HG03103 (cell line): ENCODE data around the gene PDS5A.
"Not testable (repeated sequence)": the region's sequence is repeated elsewhere in the genome, so short reads cannot be mapped to it uniquely, and the experiment has no call there.

ENCODE experiments used
- ATAC-seq: cut with Tn5 transposase; IDR thresholded peaks from one replicate; pipeline ENCODE4 v1.9.1; 2021; ENCODE audit warnings: low read depth; ENCODE audit not compliant: unreplicated experiment

Gene PDS5A

DNA sequence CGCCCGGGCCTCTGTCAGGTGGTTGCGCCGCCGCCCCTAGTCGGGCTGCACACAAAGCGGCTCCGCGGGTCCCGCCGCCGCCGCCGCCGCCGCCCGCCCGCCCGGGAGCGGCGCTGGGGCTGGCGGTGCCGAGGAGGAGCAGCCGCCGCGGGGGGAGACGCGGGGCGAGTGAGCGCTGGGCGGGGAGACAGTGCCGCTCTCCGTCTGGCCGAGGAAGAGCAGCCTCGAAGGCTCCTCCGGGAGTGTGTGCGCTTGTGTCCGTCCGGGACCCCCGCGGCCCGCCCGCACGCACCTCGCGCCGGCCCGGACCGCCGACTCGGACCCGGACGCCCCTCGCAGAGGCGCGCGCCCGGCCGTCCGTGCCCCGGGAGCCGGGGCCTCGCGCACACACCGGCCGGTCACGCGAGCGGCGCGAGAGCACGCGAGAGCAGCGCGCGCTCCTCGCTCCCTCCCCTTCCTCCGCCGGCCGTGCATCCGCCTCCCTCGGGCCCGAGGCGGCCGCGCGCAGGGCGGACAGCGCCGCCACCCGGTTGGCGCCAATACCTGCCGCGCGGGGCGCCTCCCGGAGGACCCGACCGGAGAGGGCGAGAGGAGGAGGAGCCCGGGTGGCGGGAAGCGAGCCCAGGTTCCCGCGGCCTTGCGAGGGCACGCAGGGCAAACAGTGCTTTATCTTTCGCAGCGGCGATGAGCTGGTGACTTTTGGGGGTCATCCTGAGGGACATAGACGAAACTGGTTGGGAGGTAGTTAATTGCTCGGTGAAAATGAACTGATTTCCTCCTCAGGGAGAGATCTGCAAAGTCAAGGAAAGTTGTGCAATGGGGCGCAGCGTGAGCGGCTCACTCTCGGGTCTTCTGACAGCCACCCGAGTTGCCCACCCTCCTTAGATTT lies at the start of gene PDS5A:
Gene PDS5A (minus strand): TSS at position 423 of the 889 bp plus-strand sequence. CDS start 1,334 bp downstream, outside the sequence.
- ATAC-seq: peak; percentile 77

GRCh38 chr4:40024049-40024448 lies 46.3 kb upstream of the PDS5A start:
- ATAC-seq: not testable (repeated sequence)

- ATAC-seq: not testable (repeated sequence)
These were observed 43.4 kb upstream of the PDS5A start for GRCh38 chr4:40021116-40021515.

- no peak for ATAC-seq
These were observed 42.5 kb upstream of the PDS5A start for GRCh38 chr4:40020221-40020620.

GRCh38 chr4:40016007-40016406 lies 38.3 kb upstream of the PDS5A start:
- no peak for ATAC-seq

GRCh38 chr4:40003986-40004385 lies 26.3 kb upstream of the PDS5A start:
- ATAC-seq: no peak

DNA sequence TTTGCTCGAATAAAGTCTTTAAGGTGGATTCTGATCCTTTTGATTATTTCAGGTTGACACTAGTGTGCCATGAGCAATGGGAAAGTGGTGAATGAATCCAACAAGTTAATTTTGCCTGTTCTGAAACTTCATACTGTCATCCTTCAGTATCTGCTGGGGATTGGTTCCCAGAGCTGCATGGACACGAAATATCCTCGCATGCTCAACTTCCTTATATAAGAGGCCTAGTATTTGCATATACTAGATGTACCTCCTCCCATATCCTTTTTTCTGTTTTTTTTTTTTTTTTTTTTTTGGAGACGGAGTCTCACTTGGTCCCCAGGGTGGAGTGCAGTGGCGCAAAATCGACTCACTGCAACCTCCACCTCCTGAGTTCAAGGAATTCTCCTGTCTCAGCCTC lies 23.0 kb upstream of the PDS5A start:
- ATAC-seq: no peak

DNA sequence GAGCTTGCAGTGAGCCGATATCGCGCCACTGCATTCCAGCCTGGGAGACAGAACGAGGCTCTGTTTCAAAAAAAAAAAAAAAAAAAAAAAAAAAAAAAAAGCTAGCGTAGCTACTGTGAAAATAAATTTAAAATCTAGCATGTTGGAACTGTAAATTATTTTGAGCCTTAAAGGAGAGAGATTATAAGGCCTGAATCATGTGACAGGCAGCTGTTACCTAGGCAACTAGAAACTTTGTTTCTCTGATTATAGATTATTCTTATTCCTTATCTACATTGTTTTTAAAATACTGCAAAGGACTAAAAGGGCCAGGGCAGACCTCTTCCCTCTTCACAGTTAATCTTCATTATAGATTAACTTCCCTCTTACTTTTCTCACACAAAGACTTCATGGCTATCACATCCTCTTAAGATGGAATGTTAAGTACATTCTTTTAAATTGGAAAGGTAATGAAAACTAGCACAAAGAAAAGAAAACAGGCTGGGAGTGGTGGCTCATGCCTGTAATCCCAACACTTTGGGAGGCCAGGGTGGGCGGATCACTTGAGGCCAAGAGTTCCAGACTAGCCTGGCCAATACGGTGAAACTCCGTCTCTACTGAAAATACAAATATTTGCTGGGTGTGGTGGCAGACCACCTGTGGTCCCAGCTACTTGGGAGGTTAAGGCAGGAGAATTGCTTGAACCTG lies 21.1 kb upstream of the PDS5A start:
- no peak for ATAC-seq

DNA sequence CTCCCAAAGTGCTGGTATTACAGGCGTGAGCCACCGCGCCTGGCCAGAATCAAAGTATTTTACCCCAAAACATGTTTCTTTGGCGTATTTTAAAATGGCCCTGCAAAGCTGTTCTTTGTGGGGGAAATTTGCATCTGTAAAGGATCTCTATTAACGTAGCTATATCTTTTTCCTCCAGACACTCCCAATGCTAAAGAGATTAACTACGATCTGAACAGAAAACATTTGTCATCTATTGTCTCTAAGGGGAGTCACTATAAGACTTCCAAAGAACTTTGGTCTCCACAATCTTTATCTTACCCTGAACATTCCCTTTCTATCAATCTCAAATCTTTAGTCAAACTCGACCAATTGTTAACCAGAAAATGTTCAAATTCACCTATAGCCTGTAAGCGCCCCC lies 19.1 kb upstream of the PDS5A start:
- ATAC-seq: no peak

- ATAC-seq: no peak
These were observed 16.7 kb upstream of the PDS5A start for GRCh38 chr4:39994406-39994805.

GRCh38 chr4:39989381-39989780 lies 11.7 kb upstream of the PDS5A start:
- not testable (repeated sequence) for ATAC-seq

DNA sequence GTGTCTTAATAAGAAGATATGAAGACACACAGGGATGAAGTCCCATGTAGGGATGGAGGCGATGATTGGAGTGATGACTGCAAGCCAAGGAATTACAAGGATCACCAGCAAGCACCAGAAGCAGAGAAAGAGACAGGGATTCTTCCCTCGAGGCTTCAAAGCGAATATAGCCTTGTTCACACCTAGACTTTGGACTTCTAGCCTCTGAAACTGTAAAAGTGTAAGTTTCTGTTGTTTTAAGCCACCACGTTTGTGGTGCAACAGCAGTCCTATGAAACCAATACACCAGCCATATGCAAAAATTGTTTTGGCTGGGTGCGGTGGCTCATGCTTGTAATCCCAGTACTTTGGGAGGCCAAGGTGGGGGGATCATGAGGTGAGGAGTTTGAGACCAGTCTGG lies 9.8 kb upstream of the PDS5A start:
- ATAC-seq: no peak

GRCh38 chr4:39978904-39979303 lies 1.2 kb upstream of the PDS5A start:
- ATAC-seq: no peak

DNA sequence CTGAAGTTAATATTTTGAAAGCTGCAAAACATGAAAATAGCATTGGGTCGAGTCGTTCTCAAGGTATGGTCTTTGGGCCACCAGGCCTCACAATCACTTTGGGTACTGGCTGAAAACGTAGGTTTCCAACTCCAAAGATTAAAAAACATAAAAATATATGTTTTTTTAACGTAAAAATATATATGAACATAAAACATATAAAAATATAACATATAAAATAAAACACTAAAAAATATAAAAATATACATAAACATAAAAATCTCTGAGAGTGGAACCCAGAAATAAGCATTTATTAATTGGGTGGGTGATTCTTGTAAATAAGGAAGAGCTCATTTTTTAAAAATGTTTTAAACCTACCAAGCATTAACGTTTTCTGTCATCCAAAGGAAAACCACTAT lies 666 bp upstream of the PDS5A start:
- ATAC-seq: no peak

DNA sequence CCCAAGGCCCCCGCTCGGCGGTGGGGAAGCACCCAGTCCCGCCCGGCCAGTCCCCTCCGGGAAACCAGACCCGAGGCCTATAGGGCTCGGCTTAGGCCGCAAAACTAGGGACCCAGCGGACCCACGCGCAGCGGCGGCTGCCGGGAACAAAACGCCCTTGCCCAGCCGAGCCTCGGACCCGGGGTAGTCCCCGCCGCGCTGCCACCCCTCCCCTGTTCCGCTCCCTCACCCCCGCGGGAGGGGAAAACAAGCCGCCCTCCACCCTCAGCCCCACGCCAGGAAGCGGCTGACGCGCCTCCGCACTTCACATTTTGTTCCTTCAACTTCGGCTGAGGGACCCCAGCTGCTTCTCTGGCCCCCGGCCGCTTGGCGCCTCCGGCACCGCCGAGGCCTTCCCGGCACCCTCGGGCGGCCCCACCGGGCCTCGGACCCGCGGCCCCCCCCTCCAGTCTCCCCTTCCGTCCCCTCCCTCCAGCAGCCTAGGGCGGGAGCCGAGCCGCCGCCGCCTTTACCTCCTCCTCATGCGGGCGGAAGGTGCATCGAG lies 694 bp downstream of the PDS5A start:
- peak; percentile 15 for ATAC-seq

- peak; percentile 32 for ATAC-seq
These were observed 1.4 kb downstream of the PDS5A start for GRCh38 chr4:39976141-39976944.

DNA sequence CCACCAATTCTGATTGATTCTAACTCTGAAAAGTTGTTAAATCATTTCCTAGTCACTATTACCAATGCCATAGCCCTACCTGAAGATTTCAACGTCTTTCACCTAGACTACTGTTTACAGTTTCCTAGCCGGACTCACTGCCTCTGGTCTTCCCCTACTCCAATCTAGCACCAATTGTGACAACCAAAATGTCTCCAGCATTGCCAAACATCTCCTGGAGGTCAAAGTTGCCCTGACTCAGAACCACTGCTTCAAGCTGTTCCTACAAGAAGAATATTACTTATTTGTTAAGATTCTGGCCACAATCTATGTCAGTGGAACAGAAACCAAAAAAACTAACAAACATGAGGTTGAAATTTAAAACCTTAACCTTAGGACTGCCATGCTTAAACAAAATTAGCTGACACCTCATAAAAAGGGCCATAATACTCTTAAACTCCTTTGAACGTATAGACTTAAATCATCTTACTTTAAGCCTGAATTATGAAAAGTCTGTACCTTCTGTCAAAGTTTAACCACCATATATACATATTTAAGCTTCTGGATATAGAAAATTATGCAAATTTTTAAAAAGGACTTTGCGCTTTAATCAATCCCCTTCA lies 2.1 kb downstream of the PDS5A start:
- no peak for ATAC-seq

DNA sequence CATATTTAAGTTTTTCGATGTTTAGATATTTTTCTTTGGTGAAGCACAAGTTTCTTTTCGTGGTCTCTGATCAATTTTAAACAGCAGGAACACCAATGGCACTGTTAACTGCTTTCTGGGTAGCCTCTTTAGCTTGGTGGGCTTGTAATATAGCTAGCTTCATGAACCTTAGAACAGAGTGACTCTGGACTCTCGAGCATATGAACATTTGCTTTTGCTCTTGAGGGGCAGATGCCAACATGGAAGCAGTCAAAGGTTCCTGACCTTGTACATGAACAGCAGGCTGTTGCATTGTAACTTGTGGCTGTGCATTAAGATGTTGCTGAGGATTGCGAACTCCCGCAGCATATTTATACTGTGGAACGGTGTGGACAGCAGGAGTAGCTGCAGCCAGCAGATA lies 4.7 kb downstream of the PDS5A start:
- not testable (repeated sequence) for ATAC-seq

DNA sequence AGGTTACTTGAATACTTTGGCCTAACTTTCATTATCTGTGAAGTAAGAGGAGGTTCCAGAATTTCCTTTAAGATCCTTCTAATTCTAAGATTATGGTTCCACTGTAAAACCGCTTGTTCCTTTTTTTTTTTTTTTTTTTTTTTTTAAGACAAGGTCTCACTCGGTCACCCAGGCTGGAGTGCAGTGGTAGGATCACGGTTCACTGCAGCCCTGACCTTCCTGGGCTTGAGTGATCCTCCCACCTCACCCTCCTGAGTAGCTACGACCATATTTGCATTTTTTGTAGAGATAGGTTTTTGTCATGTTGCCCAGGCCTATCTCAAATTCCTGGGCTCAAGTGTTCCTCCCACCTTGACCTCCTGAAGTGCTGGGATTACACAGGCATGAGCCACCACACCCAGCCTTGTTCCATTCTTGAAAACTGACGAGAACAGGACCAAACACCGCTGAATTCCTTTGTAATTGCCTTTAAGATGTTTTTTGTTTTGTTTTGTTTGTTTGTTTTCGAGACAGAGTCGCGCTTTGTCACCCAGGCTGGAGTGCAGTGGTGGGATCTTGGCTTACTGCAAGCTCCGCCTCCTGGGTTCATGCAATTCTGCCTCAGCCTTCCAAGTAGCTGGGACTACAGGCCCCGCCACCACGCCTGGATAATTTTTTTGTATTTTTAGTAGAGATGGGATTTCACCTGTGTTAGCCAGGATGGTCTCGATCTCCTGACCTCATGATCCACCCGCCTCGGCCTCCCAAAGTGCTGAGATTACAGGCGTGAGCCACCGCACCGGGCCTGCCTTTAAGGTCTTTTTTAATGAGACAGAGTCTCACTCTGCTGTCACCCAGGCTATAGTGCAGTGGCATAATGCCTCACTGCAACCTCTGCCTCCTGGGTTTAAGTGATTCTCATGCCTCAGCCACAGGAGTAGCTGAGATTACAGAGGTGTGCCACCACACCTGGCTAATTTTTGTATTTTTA lies 6.8 kb downstream of the PDS5A start:
- peak; percentile 65 for ATAC-seq
